ENCODE measurements around the gene ZBTB2.

- TF ChIP-seq CTCF (IDR thresholded peaks at IDR 0.05) (no peak), ZFX (IDR thresholded peaks at IDR 0.05; ENCODE audit: borderline replicate concordance) (no peak)
Measured at GRCh38 chr6:151440930-151441329, 49.6 kb upstream of the ZBTB2 start.
